Upper lobe of right lung (tissue), 1 donor: ENCODE measurements around the gene CTBP2. TPM values are rescaled to one million over a fixed set of nuclear protein-coding genes. Genes with fewer than 3 reads are reported as not detected.

Experiments used
- ATAC-seq: fragments of 200-7000 bp; cut with Tn5 transposase; one replicate; pipeline ENCODE4 v1.9.1; 2020; ENCODE audit warnings: mild to moderate bottlenecking, moderate library complexity
- DNase-seq: peaks from one replicate; pipeline ENCODE4 v3.0.0-alpha.2; 2020
- H3K27ac ChIP-seq: fragments of 200-600 bp; one replicate; pipeline ENCODE4 v1.8.0; 2022
- H3K27me3 ChIP-seq: fragments of 200-600 bp; one replicate; pipeline ENCODE4 v1.8.0; 2022; ENCODE audit warnings: mild to moderate bottlenecking
- H3K36me3 ChIP-seq: fragments of 200-600 bp; one replicate; pipeline ENCODE4 v1.8.0; 2022
- H3K4me1 ChIP-seq: fragments of 200-600 bp; one replicate; pipeline ENCODE4 v1.8.0; 2022
- H3K4me3 ChIP-seq: fragments of 200-600 bp; one replicate; pipeline ENCODE4 v1.8.0; 2022; ENCODE audit warnings: mild to moderate bottlenecking
- H3K9me3 ChIP-seq: fragments of 200-600 bp; one replicate; pipeline ENCODE4 v1.8.0; 2022
- intact Hi-C: fragments of 100-400 bp; cut with DNase I; formaldehyde crosslinking; loops from one replicate; pipeline ENCODE4 v1.11.0; 2022
- total RNA-seq: library from RNA; stranded (reverse); fragmentation: NEBNext Ultra II Directional; extraction: Animal tissue kit (Norgen Biotek cat#: 25700); gene quantifications from one replicate; pipeline ENCODE4 v1.2.1, GENCODE V29; 2021
- TF ChIP-seq, protein P1 (sequence below): fragments of 200-600 bp; IDR thresholded peaks from one replicate; pipeline ENCODE4 v1.8.0; 2022; ENCODE audit warnings: antibody characterized with exemption
- donor health status: DM: no; HTN: yes; CAD: no; lungs with severe emphysema.

The CTBP2 gene
- total RNA-seq, 1 donor from 2014 or later, result 66.7 TPM

GRCh38 chr10:125128397-125129075, 31.8 kb downstream of the CTBP2 start:
- H3K27ac ChIP-seq, result no peak overlapping the region
- peaks cover 15% of the 10 kb centered on the region for H3K4me1 ChIP-seq
- no peak for ATAC-seq
- H3K9me3 ChIP-seq, result no peaks in the 10 kb centered on the region
- no peaks in the 10 kb centered on the region for H3K27me3 ChIP-seq
- H3K36me3 ChIP-seq, result peaks cover 13% of the 10 kb centered on the region
- intact Hi-C loops, result no loop called here
- H3K4me3 ChIP-seq, result no peak overlapping the region
- TF ChIP-seq, protein P1, sequence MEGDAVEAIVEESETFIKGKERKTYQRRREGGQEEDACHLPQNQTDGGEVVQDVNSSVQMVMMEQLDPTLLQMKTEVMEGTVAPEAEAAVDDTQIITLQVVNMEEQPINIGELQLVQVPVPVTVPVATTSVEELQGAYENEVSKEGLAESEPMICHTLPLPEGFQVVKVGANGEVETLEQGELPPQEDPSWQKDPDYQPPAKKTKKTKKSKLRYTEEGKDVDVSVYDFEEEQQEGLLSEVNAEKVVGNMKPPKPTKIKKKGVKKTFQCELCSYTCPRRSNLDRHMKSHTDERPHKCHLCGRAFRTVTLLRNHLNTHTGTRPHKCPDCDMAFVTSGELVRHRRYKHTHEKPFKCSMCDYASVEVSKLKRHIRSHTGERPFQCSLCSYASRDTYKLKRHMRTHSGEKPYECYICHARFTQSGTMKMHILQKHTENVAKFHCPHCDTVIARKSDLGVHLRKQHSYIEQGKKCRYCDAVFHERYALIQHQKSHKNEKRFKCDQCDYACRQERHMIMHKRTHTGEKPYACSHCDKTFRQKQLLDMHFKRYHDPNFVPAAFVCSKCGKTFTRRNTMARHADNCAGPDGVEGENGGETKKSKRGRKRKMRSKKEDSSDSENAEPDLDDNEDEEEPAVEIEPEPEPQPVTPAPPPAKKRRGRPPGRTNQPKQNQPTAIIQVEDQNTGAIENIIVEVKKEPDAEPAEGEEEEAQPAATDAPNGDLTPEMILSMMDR, result no peak
- DNase-seq, result peak; percentile 23

GRCh38 chr10:125127986-125128385, 32.4 kb downstream of the CTBP2 start:
- H3K4me3 ChIP-seq, result no peak overlapping the region
- no peaks in the 10 kb centered on the region for H3K27me3 ChIP-seq
- intact Hi-C loops, result no loop called here
- no peaks in the 10 kb centered on the region for H3K9me3 ChIP-seq
- DNase-seq, result peak; percentile 15
- H3K4me1 ChIP-seq, result peaks cover 15% of the 10 kb centered on the region
- H3K27ac ChIP-seq, result no peak overlapping the region
- ATAC-seq, result no peak
- peaks cover 8% of the 10 kb centered on the region for H3K36me3 ChIP-seq
- TF ChIP-seq, protein P1, result no peak

- TF ChIP-seq, protein P1, result no peak
- Histone ChIP-seq H3K36me3 (peaks cover 6% of the 10 kb centered on the region), H3K4me1 (peaks cover 15% of the 10 kb centered on the region), H3K9me3 (no peaks in the 10 kb centered on the region), H3K4me3 (no peak overlapping the region), H3K27me3 (no peaks in the 10 kb centered on the region), H3K27ac (no peak overlapping the region)
- DNase-seq (peak; percentile 30), ATAC-seq (no peak)
- intact Hi-C loops, result no loop called here
Observed at GRCh38 chr10:125127110-125127509, 33.3 kb downstream of the CTBP2 start.

GRCh38 chr10:125125951-125126735, 34.2 kb downstream of the CTBP2 start:
- Histone ChIP-seq H3K9me3 (no peaks in the 10 kb centered on the region), H3K4me3 (no peak overlapping the region), H3K27ac (no peak overlapping the region), H3K36me3 (peaks cover 4% of the 10 kb centered on the region), H3K4me1 (peaks cover 16% of the 10 kb centered on the region), H3K27me3 (no peaks in the 10 kb centered on the region)
- TF ChIP-seq, protein P1, result no peak
- no peak for ATAC-seq
- peak; percentile 59 for DNase-seq
- intact Hi-C loops, result no loop called here

DNA sequence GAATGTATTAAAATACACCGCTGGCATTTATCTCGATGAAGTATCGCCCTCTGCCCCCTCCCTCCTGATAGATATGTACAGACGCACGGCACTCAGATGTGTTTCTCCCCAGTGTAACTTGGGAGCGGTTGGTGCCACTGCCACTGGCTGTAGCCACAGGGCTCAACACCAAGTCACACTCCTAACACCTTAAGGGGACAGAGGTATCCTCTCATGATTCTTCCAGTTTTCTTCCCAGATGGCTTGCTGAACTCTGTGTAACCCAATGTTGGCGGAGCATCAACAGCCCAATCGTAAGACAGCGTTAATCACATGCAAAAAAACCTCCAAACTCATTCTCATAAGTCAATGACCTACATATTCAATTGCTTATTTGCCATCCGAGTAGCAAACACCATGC, 35.5 kb downstream of the CTBP2 start:
- H3K27ac ChIP-seq, result no peak overlapping the region
- intact Hi-C loops, result no loop called here

More for the DNA sequence above, 35.5 kb downstream of the CTBP2 start:
- DNase-seq, result peak; percentile 28
- no peak for ATAC-seq
- H3K36me3 ChIP-seq, result no peaks in the 10 kb centered on the region
- H3K27me3 ChIP-seq, result no peaks in the 10 kb centered on the region
- no peak overlapping the region for H3K4me3 ChIP-seq
- peaks cover 28% of the 10 kb centered on the region for H3K4me1 ChIP-seq
- TF ChIP-seq, protein P1, result no peak
- no peaks in the 10 kb centered on the region for H3K9me3 ChIP-seq
